HL-60 (cell line): Measurements from ENCODE around the gene SYT6.

Experiments
- DNase-seq, 2 experiments: peaks; one replicate each; pipeline ENCODE4 v3.0.0-alpha.2; 2010 to 2020; ENCODE audit warnings: low read depth in 1 of 2, low spot score in 1 of 2
- H3K27ac ChIP-seq: fragments of 250-450 bp; sonication (Bioruptor Pico); replicated peaks from 2 replicates; pipeline ENCODE4 v1.5.1; 2020; ENCODE audit warnings: mild to moderate bottlenecking, moderate library complexity
- H3K27me3 ChIP-seq: fragments of 250-450 bp; sonication (Bioruptor Pico); 2 replicates; pipeline ENCODE4 v1.5.1; 2021; ENCODE audit warnings: mild to moderate bottlenecking, moderate library complexity; ENCODE audit not compliant: insufficient read depth, poor library complexity, severe bottlenecking
- H3K4me3 ChIP-seq: replicated peaks from 2 replicates; pipeline ENCODE4 v1.5.1; 2011; ENCODE audit warnings: mild to moderate bottlenecking, control low read depth, low read length; ENCODE audit not compliant: insufficient read depth
- GABPA ChIP-seq: IDR thresholded peaks from 2 replicates; pipeline ENCODE4 v1.6.1; 2012; ENCODE audit warnings: low read depth
- POLR2AphosphoS5 ChIP-seq: IDR thresholded peaks from 2 replicates; pipeline ENCODE4 v1.6.1; 2012; ENCODE audit warnings: low read depth
- SPI1 ChIP-seq: IDR thresholded peaks from 2 replicates; pipeline ENCODE4 v1.6.1; 2012; ENCODE audit warnings: low read depth, mild to moderate bottlenecking, borderline replicate concordance
- TF ChIP-seq, protein P1 (sequence below): IDR thresholded peaks from one replicate; pipeline ENCODE4 v1.5.1; 2011; ENCODE audit warnings: low read length, control low read depth, inconsistent platforms; ENCODE audit not compliant: insufficient read depth
- TF ChIP-seq, protein P2 (sequence below): IDR thresholded peaks from 2 replicates; pipeline ENCODE4 v1.6.1; 2012; ENCODE audit warnings: low read depth; ENCODE audit not compliant: insufficient replicate concordance

The SYT6 gene

DNA sequence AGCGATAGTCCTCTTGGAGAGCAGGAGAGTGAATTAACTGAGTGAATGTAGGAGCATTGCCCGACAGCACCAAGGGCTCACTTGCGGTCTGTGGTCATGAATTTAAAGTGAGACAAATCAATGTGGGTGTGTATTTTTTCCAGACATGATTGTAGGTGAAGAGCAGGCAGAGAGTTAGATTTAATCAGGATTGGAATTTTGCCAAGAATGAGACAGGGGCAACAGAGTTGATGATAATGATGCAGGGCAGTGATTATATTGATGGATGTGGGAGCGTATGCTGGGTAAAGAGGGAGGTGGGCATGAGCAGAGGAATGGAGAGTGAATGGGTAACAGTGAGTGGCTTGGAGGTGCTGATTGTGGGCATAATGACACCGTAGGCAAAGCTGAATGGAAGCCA, 20.0 kb upstream of the SYT6 start:
- TF ChIP-seq GABPA (no peak), POLR2AphosphoS5 (no peak), SPI1 (no peak)
- TF ChIP-seq, protein P1, sequence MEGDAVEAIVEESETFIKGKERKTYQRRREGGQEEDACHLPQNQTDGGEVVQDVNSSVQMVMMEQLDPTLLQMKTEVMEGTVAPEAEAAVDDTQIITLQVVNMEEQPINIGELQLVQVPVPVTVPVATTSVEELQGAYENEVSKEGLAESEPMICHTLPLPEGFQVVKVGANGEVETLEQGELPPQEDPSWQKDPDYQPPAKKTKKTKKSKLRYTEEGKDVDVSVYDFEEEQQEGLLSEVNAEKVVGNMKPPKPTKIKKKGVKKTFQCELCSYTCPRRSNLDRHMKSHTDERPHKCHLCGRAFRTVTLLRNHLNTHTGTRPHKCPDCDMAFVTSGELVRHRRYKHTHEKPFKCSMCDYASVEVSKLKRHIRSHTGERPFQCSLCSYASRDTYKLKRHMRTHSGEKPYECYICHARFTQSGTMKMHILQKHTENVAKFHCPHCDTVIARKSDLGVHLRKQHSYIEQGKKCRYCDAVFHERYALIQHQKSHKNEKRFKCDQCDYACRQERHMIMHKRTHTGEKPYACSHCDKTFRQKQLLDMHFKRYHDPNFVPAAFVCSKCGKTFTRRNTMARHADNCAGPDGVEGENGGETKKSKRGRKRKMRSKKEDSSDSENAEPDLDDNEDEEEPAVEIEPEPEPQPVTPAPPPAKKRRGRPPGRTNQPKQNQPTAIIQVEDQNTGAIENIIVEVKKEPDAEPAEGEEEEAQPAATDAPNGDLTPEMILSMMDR: no peak
- TF ChIP-seq, protein P2, sequence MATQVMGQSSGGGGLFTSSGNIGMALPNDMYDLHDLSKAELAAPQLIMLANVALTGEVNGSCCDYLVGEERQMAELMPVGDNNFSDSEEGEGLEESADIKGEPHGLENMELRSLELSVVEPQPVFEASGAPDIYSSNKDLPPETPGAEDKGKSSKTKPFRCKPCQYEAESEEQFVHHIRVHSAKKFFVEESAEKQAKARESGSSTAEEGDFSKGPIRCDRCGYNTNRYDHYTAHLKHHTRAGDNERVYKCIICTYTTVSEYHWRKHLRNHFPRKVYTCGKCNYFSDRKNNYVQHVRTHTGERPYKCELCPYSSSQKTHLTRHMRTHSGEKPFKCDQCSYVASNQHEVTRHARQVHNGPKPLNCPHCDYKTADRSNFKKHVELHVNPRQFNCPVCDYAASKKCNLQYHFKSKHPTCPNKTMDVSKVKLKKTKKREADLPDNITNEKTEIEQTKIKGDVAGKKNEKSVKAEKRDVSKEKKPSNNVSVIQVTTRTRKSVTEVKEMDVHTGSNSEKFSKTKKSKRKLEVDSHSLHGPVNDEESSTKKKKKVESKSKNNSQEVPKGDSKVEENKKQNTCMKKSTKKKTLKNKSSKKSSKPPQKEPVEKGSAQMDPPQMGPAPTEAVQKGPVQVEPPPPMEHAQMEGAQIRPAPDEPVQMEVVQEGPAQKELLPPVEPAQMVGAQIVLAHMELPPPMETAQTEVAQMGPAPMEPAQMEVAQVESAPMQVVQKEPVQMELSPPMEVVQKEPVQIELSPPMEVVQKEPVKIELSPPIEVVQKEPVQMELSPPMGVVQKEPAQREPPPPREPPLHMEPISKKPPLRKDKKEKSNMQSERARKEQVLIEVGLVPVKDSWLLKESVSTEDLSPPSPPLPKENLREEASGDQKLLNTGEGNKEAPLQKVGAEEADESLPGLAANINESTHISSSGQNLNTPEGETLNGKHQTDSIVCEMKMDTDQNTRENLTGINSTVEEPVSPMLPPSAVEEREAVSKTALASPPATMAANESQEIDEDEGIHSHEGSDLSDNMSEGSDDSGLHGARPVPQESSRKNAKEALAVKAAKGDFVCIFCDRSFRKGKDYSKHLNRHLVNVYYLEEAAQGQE: no peak
- no peak for DNase-seq
- Histone ChIP-seq H3K4me3 (no peak overlapping the region), H3K27me3 (no peaks in the 10 kb centered on the region), H3K27ac (no peak overlapping the region)

DNA sequence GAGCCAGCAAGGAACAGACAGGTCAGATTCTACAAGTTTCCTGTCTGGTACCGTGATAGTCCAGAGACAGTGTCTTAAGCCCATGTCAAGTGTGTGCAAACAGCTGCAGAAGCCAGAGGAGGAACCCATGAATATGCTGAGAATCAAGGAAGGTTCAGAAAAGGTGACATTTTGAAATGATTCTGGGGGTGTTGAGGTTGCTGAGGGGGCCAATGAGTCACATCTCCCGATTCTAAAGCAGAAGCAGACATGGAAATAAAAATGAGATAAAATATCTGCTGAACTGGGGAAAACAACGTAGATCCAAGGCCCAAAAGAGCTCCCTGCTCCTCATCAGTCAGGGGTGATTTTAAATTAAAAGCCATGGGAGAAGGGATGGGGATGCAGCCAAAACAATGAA, 15.8 kb upstream of the SYT6 start:
- no peak for TF ChIP-seq GABPA
- Histone ChIP-seq H3K27me3 (no peaks in the 10 kb centered on the region), H3K4me3 (no peak overlapping the region), H3K27ac (no peak overlapping the region)
- DNase-seq: no peak

- H3K27ac ChIP-seq: no peak overlapping the region
- H3K27me3 ChIP-seq: no peaks in the 10 kb centered on the region
- peak in 1 of 2 experiments; percentile 57 for DNase-seq
- TF ChIP-seq, protein P2: no peak
- TF ChIP-seq SPI1: no peak
- no peak for TF ChIP-seq GABPA
- TF ChIP-seq, protein P1: no peak
- TF ChIP-seq POLR2AphosphoS5: no peak
- no peak overlapping the region for H3K4me3 ChIP-seq
These were observed 13.6 kb upstream of the SYT6 start for GRCh38 chr1:114167226-114167625.

- Histone ChIP-seq H3K27me3 (peaks cover 2% of the 10 kb centered on the region), H3K27ac (no peak overlapping the region), H3K4me3 (no peak overlapping the region)
- DNase-seq: no peak
- no peak for TF ChIP-seq POLR2AphosphoS5
- TF ChIP-seq SPI1: no peak
- no peak for TF ChIP-seq GABPA
These were observed 11.3 kb upstream of the SYT6 start for GRCh38 chr1:114164840-114165543.

- Histone ChIP-seq H3K4me3 (no peak overlapping the region), H3K27ac (no peak overlapping the region), H3K27me3 (peaks cover 14% of the 10 kb centered on the region)
- no peak for DNase-seq
- TF ChIP-seq, protein P1: no peak
- TF ChIP-seq SPI1: no peak
- TF ChIP-seq GABPA: no peak
- TF ChIP-seq, protein P2: no peak
- no peak for TF ChIP-seq POLR2AphosphoS5
These were observed 6.3 kb upstream of the SYT6 start for GRCh38 chr1:114159941-114160340.
